Uterus (tissue), 4 donors: ENCODE data around the gene PAGR1. TPM values are rescaled to one million over a fixed set of nuclear protein-coding genes. Genes with fewer than 3 reads are reported as not detected.
"Not testable (repeated sequence)": the region's sequence is repeated elsewhere in the genome, so short reads cannot be mapped to it uniquely, and the experiment has no call there.

Experiments
- DNase-seq, 2 donors: peaks; one replicate each; pipeline ENCODE4 v3.0.0-alpha.2; 2019 to 2020
- H3K27ac ChIP-seq, 2 donors: fragments of 200-600 bp; sonication (generic); 1 replicate in 1 of 2; 2 replicates in 1 of 2; pipeline ENCODE4 v1.5.1; 2016 to 2018
- H3K27me3 ChIP-seq, 2 donors: fragments of 200-600 bp; sonication (generic); one replicate each; pipeline ENCODE4 v1.5.1; 2018 to 2019; ENCODE audit warnings: control low read depth in 1 of 2
- H3K36me3 ChIP-seq, 2 donors: fragments of 200-600 bp; sonication (generic); one replicate each; pipeline ENCODE4 v1.5.1; 2019; ENCODE audit warnings: control low read depth in 1 of 2
- H3K4me1 ChIP-seq, 2 donors: fragments of 200-600 bp; sonication (generic); one replicate each; pipeline ENCODE4 v1.5.1; 2018 to 2019; ENCODE audit warnings: control low read depth in 1 of 2
- H3K4me3 ChIP-seq, 2 donors: fragments of 200-600 bp; sonication (generic); 1 replicate in 1 of 2; 2 replicates in 1 of 2; pipeline ENCODE4 v1.5.1; 2018 to 2019; ENCODE audit warnings: mild to moderate bottlenecking in 1 of 2
- H3K9me3 ChIP-seq, 2 donors: fragments of 200-600 bp; sonication (generic); one replicate each; pipeline ENCODE4 v1.5.1; 2019; ENCODE audit warnings: control low read depth in 1 of 2
- CTCF ChIP-seq, 4 experiments: fragments of 200-600 bp in 2 of 4; fragments of 450-650 bp in 2 of 4; sonication (generic) in 2 of 4; IDR thresholded peaks; one replicate each; pipeline ENCODE4 v1.5.1; 2016 to 2019; ENCODE audit warnings: antibody characterized with exemption in 4 of 4, mild to moderate bottlenecking in 2 of 4, moderate library complexity in 1 of 4
- POLR2A ChIP-seq, 2 donors: fragments of 450-650 bp; IDR thresholded peaks; one replicate each; pipeline ENCODE4 v1.6.1; 2016; ENCODE audit warnings: antibody characterized with exemption in 2 of 2, mild to moderate bottlenecking in 1 of 2, moderate library complexity in 1 of 2
- intact Hi-C: fragments of 100-400 bp; cut with DNase I; formaldehyde crosslinking; loops from one replicate; pipeline ENCODE4 v1.15.1; 2023; ENCODE audit warnings: low total_unique reads
- small RNA-seq: library from RNA; depleted of rRNA; stranded (forward); fragments of <200 nt; gene quantifications from one replicate; pipeline ENCODE3, GENCODE V24; 2016
- total RNA-seq, 4 donors: library from RNA; depleted of rRNA in 3 of 4; stranded (reverse); fragments of >200 nt in 3 of 4; gene quantifications; one replicate each; pipeline versions ENCODE4 v1.1.0 to v1.2.4, GENCODE V29; 2014 to 2023
- donor health status: DM: yes; HTN: yes; CAD: no.

The PAGR1 gene
- total RNA-seq, 4 donors from 2014 or later: 36.1 to 85.0 (median 46.9) TPM

GRCh38 chr16:29864205-29864604, 48.3 kb downstream of the PAGR1 start:
- Histone ChIP-seq H3K36me3 (no peaks in the 10 kb centered on the region), H3K9me3 (no peaks in the 10 kb centered on the region), H3K27me3 (no peaks in the 10 kb centered on the region), H3K27ac (no peak overlapping the region), H3K4me3 (no peak overlapping the region), H3K4me1 (peaks cover 0 to 15% of the 10 kb centered on the region in 2 donors)
- DNase-seq: no peak
- TF ChIP-seq CTCF (IDR thresholded peaks at IDR 0.05) (no peak), POLR2A (IDR thresholded peaks at IDR 0.05) (no peak)
- intact Hi-C loops: no loop called here

GRCh38 chr16:29868396-29869009, 52.6 kb downstream of the PAGR1 start:
- Histone ChIP-seq H3K9me3 (no peaks in the 10 kb centered on the region), H3K27me3 (no peaks in the 10 kb centered on the region), H3K27ac (no peak overlapping the region), H3K4me1 (no peaks in the 10 kb centered on the region), H3K4me3 (no peak overlapping the region), H3K36me3 (no peaks in the 10 kb centered on the region)
- no peak for DNase-seq
- intact Hi-C loops: no loop called here
- no peak for TF ChIP-seq CTCF (IDR thresholded peaks at IDR 0.05)

GRCh38 chr16:29869067-29869466, 53.1 kb downstream of the PAGR1 start:
- H3K9me3 ChIP-seq, H3K4me1 ChIP-seq, H3K27me3 ChIP-seq, H3K27ac ChIP-seq, H3K4me3 ChIP-seq, DNase-seq, intact Hi-C loops, H3K36me3 ChIP-seq: not testable (repeated sequence)

Small RNAs within 50 kb of the gene (small RNA-seq; reads per million reads assigned to genes)
- gene AC009133.6 (not detected), gene AC120114.4 (not detected)

Other genes with a start within 250 kb of the PAGR1 start
- 1 to 10 TPM in 1 of 4 donors, under 1 TPM in 2, not detected in 1; 0.26 to 2.4 (median 0.83) TPM for gene SPN, start 152.9 kb upstream of the PAGR1 start, total RNA-seq
- 10 to 100 TPM; 16.7 to 54.3 (median 23.1) TPM for gene QPRT, start 137.0 kb upstream of the PAGR1 start, total RNA-seq
- 1 to 10 TPM in 1 of 4 donors, under 1 TPM in 2, not detected in 1; 0.49 to 5.1 (median 0.97) TPM for gene C16orf54, start 70.2 kb upstream of the PAGR1 start, total RNA-seq
- under 1 TPM in 1 of 4 donors, not detected in 3; under 0.01 TPM for gene ZG16, start 37.9 kb upstream of the PAGR1 start, total RNA-seq
- gene KIF22, start 25.4 kb upstream of the PAGR1 start, total RNA-seq: 10 to 100 TPM in 3 of 4 donors, 1 to 10 TPM in 1; 5.9 to 70.4 (median 15.8) TPM
- 100 to 1,000 TPM in 1 of 4 donors, 10 to 100 TPM in 3; 32.8 to 200 (median 67.5) TPM for gene MAZ, start 9.6 kb upstream of the PAGR1 start, total RNA-seq
- gene PRRT2, start 4.0 kb upstream of the PAGR1 start, total RNA-seq: 10 to 100 TPM; 20.2 to 54.5 (median 28.0) TPM
- gene MVP, start 4.3 kb downstream of the PAGR1 start, total RNA-seq: 100 to 1,000 TPM in 1 of 4 donors, 10 to 100 TPM in 3; 38.4 to 132 (median 67.4) TPM
- gene CDIPT, start 47.1 kb downstream of the PAGR1 start, total RNA-seq: 10 to 100 TPM; 35.1 to 83.7 (median 59.1) TPM
- 10 to 100 TPM in 1 of 4 donors, 1 to 10 TPM in 1, under 1 TPM in 1, not detected in 1; 0.52 to 19.4 (median 4.6) TPM for gene SEZ6L2, start 83.4 kb downstream of the PAGR1 start, total RNA-seq
- gene ASPHD1, start 84.3 kb downstream of the PAGR1 start, total RNA-seq: 1 to 10 TPM in 2 of 4 donors, under 1 TPM in 1, not detected in 1; 0.61 to 1.0 (median 1.0) TPM
- 10 to 100 TPM in 2 of 4 donors, 1 to 10 TPM in 2; 1.8 to 33.3 (median 14.6) TPM for gene KCTD13, start 110.1 kb downstream of the PAGR1 start, total RNA-seq
- 10 to 100 TPM; 38.6 to 82.3 (median 58.5) TPM for gene TMEM219, start 145.9 kb downstream of the PAGR1 start, total RNA-seq
- 10 to 100 TPM; 28.4 to 70.0 (median 46.6) TPM for gene TAOK2, start 157.7 kb downstream of the PAGR1 start, total RNA-seq
- gene HIRIP3, start 179.5 kb downstream of the PAGR1 start, total RNA-seq: 10 to 100 TPM in 2 of 4 donors, 1 to 10 TPM in 2; 3.8 to 20.4 (median 13.5) TPM
- gene INO80E, start 180.1 kb downstream of the PAGR1 start, total RNA-seq: 100 to 1,000 TPM in 1 of 4 donors, 10 to 100 TPM in 2, 1 to 10 TPM in 1; 4.1 to 714 (median 68.9) TPM
- 1 to 10 TPM in 3 of 4 donors, not detected in 1; 1.0 to 2.6 (median 1.8) TPM for gene DOC2A, start 194.9 kb downstream of the PAGR1 start, total RNA-seq
- not detected for gene C16orf92, start 207.0 kb downstream of the PAGR1 start, total RNA-seq
- under 1 TPM in 1 of 4 donors, not detected in 3; 0.62 TPM for gene TLCD3B, start 215.1 kb downstream of the PAGR1 start, total RNA-seq
- gene ALDOA, start 249.6 kb downstream of the PAGR1 start, total RNA-seq: 100 to 1,000 TPM; 175 to 905 (median 489) TPM